ENCODE results near the gene HTR3A.

GRCh38 chr11:113984781-113985180 lies 9.9 kb downstream of the HTR3A start:
- TF ChIP-seq CTCF (IDR thresholded peaks at IDR 0.05) (no peak), EP300 (IDR thresholded peaks at IDR 0.05) (no peak)
